Measurements from ENCODE around the gene RBM47.
A peak's percentile ranks its signal among the peaks of the same experiment; 100 is the strongest.
"Not testable (repeated sequence)": the region's sequence is repeated elsewhere in the genome, so short reads cannot be mapped to it uniquely, and the experiment has no call there.

RBM47 gene

GRCh38 chr4:40401096-40401495 is 228.6 kb downstream of the RBM47 start:
- DNase-seq, result no peak

- DNase-seq, result no peak
Observed at GRCh38 chr4:40399578-40399977, 230.1 kb downstream of the RBM47 start.

- peak; percentile 32 for DNase-seq
Observed at GRCh38 chr4:40395908-40396793, 233.5 kb downstream of the RBM47 start.

DNA sequence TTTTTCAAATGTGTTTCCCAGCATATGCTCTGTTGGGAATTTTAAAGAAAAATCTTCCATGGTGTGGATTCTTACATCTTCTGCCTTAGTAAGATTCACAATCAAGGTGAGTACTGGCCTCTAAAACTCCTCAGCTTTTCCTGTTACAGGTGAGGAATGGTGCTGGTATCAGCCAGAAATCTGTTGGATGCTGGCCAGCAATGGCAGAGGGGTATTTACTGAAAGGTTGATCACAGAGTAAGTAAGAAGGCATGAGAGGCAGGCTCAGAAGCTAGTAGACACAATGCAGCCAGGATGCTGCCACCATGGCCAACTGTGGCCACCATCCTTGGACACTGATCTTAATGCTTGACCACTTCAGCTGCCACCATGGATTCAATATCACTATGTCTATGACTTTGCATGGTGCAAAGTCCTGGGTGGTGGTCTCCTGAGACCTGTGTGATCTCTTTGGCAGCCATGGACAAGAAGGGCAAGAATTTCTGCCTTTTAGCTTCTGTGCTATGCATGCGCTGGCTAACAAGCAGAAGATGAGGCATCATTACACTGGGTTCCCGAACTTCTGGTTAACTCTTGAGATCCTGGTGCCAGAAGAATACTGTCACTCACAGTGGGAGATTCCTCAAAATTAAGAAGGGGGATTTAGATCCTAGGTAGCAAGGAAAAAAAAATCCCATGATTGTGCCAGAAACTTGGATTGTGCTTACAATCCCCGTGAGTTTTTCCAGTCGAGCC is 234.3 kb downstream of the RBM47 start:
- DNase-seq, result no peak

DNA sequence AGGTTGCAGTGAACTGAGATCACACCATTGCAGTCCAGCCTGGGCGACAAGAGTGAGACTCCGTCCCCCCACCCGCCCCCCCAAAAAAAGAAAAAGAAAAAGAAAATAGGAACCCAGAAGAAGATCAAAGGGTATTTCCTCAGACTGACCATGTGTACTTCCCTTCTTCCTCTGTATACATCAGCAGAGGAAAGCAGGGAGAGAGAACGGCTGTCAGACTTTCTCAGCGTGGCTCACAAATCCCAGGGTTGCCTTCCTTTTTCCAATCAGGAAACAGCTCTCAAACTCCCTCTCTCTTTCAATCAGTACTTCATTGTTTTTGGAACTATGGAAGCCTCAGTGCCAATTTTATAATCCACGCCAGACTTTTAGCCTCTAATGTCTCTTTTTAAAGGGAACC is 235.4 kb downstream of the RBM47 start:
- DNase-seq, result no peak

DNA sequence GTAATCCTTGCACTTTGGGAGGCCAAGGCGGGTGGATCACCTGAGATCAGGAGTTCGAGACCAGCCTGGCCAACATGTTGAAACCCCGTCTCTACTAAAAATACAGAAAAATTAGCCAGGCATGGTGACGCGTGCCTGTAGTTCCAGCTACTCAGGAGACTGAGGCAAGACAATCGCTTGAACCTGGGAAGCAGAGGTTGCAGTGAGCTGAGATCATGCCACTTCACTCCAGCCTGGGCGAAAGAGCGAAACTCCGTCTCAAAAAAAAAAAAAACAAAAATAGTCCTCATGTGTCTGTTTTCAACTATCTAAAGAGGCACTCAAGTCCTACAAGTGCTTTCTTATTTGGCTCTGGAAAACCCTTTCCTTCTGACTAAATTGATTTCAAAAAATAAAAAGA is 237.4 kb downstream of the RBM47 start:
- DNase-seq, result not testable (repeated sequence)

- DNase-seq, result no peak
Observed at GRCh38 chr4:40389986-40390385, 239.7 kb downstream of the RBM47 start.

DNA sequence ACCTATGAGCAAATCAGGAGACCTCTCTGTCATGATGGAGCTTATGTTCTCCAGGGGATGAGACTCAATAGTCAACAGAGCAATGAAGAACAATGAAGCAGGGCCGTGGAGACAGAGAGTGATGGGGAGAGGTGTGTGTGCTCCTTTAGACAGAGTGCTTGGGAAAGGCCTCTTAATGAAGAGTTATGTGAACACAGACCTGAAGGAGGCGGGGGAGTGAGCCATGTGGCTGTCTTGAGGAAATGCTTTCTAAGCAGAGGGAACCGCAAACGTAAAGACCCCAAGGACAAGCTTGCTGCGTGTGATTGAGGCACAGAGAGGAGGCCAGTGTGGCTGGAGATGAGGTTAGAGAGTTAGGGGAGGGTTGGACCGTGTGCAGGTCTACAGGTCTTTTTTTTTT is 241.4 kb downstream of the RBM47 start:
- DNase-seq, result no peak

- no peak for DNase-seq
Observed at GRCh38 chr4:40380647-40381046, 249.0 kb downstream of the RBM47 start.

- DNase-seq, result no peak
Observed at GRCh38 chr4:40379248-40379647, 250.4 kb downstream of the RBM47 start.

DNA sequence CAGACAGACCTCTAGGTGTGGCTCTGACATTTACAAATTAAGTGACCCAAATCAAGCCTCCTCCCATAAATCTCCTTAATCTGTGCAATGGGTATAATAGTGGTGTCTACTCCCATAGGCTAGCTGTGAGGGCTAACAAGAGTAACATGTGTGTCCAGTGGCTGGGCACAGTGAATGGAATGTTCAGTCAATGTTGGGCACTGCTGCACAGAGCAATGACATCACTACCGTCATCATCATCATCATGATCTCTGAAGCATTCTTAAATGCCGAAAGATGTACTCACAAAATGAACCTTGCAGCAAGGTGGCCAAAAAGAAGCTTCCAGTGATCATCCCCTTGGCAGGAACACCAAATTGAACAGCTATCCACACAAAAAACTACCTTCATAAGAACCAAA is 251.0 kb downstream of the RBM47 start:
- DNase-seq, result no peak

- no peak for DNase-seq
Observed at GRCh38 chr4:40377512-40378365, 251.9 kb downstream of the RBM47 start.

GRCh38 chr4:40375620-40376019 is 254.0 kb downstream of the RBM47 start:
- no peak for DNase-seq

DNA sequence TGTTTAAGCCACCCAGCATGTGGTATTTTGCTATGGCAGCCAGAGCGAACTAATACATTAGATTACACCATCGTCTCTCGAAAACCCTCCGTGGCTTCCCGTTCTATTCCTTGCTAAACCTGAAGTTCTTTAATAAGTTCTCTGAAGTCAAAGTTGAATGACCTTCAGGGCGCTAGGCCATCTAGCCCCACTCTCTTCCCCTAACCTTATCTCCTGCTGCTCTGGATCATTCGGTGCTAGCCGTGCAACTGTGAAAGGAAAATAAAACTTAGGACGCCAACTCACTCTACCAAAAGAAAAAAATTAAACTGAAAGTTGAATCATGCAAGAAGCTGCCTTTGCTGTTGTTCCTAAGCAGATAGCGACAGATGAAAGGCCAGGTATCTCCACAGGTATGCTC is 254.6 kb downstream of the RBM47 start:
- no peak for DNase-seq

DNA sequence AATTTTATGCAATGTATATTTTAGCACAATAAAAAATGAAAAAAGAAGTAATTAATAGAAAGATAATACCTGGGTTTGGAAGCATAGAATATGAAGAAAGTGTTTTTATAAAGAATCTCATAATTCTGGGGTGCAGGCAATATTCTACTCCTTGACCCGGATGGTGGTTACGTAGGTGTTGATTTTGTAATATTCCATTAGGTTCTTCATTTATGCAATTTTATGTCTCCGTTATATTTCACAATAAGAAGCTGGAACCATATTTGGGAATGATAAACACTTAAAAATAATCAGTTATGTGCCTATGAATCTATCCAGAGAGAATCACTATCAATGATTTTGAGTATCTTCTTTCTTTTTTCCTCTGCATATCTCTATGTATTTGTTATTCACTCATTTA is 256.0 kb downstream of the RBM47 start:
- no peak for DNase-seq
